HUES48 (cell line): ENCODE results near the gene SDK1.
A peak's percentile ranks its signal among the peaks of the same experiment; 100 is the strongest.
"Not testable (repeated sequence)": the region's sequence is repeated elsewhere in the genome, so short reads cannot be mapped to it uniquely, and the experiment has no call there.

Experiments
- H3K27ac ChIP-seq: one replicate; pipeline ENCODE4 v1.7.0; 2013; ENCODE audit warnings: low read depth, low read length, inconsistent platforms
- H3K27me3 ChIP-seq: 2 replicates; pipeline ENCODE4 v1.6.1; 2013; ENCODE audit warnings: mild to moderate bottlenecking, low read length; ENCODE audit not compliant: control insufficient read depth, insufficient read depth
- H3K36me3 ChIP-seq: 2 replicates; pipeline ENCODE4 v1.6.1; 2013; ENCODE audit warnings: low read length; ENCODE audit not compliant: control insufficient read depth, insufficient read depth
- H3K4me1 ChIP-seq: 2 replicates; pipeline ENCODE4 v1.6.1; 2013; ENCODE audit warnings: mild to moderate bottlenecking, low read length; ENCODE audit not compliant: control insufficient read depth, insufficient read depth
- H3K4me3 ChIP-seq: 2 replicates; pipeline ENCODE4 v1.5.1; 2013; ENCODE audit warnings: mild to moderate bottlenecking, low read depth, low read length
- H3K9ac ChIP-seq: 2 replicates; pipeline ENCODE4 v1.6.1; 2013; ENCODE audit warnings: mild to moderate bottlenecking, low read depth, low read length, moderate library complexity
- H3K9me3 ChIP-seq: 2 replicates; pipeline ENCODE4 v1.6.1; 2013; ENCODE audit warnings: low read length; ENCODE audit not compliant: control insufficient read depth, insufficient read depth

SDK1 gene

GRCh38 chr7:3561932-3562331 lies 260.9 kb downstream of the SDK1 start:
- no peak overlapping the region for H3K27ac ChIP-seq
- H3K36me3 ChIP-seq = no peaks in the 10 kb centered on the region
- no peaks in the 10 kb centered on the region for H3K4me1 ChIP-seq
- H3K9ac ChIP-seq = no peak overlapping the region
- H3K4me3 ChIP-seq = no peak overlapping the region
- H3K9me3 ChIP-seq = no peaks in the 10 kb centered on the region
- H3K27me3 ChIP-seq = no peaks in the 10 kb centered on the region

GRCh38 chr7:3564231-3564630 lies 263.2 kb downstream of the SDK1 start:
- H3K9me3 ChIP-seq = no peaks in the 10 kb centered on the region
- H3K27ac ChIP-seq = no peak overlapping the region
- no peaks in the 10 kb centered on the region for H3K27me3 ChIP-seq
- peaks cover 4% of the 10 kb centered on the region; the same call in 1 of the 2 replicates for H3K4me1 ChIP-seq
- no peak overlapping the region for H3K4me3 ChIP-seq
- H3K9ac ChIP-seq = no peak overlapping the region
- H3K36me3 ChIP-seq = no peaks in the 10 kb centered on the region

DNA sequence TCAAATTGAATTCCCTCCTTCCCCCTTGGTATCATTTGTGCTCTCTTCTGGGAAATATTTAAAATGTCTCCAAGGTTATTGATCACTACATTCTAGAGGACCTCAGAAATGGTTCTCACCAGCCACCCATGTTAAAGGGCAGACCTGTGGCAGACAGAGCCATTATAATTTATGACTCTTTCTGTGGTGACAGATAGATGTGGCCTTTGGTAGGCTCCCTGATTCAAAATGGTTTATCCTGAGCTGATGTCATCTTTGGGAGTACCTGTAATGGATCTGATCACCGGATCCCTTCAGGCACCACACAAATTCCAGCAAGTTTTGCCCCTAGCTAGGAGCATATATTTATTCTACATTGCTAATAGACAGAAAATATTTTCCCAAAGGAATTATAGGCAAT lies 267.5 kb downstream of the SDK1 start:
- Histone ChIP-seq H3K4me1 (peaks cover 14% of the 10 kb centered on the region), H3K9me3 (no peaks in the 10 kb centered on the region), H3K4me3 (no peak overlapping the region), H3K36me3 (no peaks in the 10 kb centered on the region), H3K27ac (no peak overlapping the region), H3K9ac (no peak overlapping the region), H3K27me3 (no peaks in the 10 kb centered on the region)

- Histone ChIP-seq H3K4me3 (no peak overlapping the region), H3K36me3 (no peaks in the 10 kb centered on the region), H3K4me1 (peaks cover 16% of the 10 kb centered on the region), H3K27ac (no peak overlapping the region), H3K9ac (no peak overlapping the region), H3K9me3 (no peaks in the 10 kb centered on the region), H3K27me3 (no peaks in the 10 kb centered on the region)
Measured at GRCh38 chr7:3569643-3570042, 268.6 kb downstream of the SDK1 start.

DNA sequence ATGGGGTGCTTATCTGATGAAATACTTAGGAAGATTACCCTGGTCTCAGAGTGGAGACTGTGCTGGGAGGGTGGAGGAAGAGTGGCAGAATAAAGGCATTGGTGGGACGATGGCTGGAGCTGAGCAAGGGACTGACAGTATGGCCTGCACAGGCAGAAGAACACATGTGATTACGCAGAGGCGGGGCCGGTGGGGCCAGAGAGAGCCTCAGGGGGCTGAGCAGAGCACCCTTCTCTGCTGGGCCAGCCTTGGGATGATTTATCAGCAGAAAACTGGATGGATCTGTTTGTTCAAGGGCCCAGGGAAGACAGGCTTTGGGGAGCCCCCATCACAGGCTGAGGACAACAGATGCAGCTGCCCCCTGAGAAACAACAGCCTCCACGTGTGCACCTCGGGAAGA lies 272.1 kb downstream of the SDK1 start:
- no peak overlapping the region for H3K9ac ChIP-seq
- H3K4me3 ChIP-seq = no peak overlapping the region
- peak overlapping the region; percentile 39 for H3K27ac ChIP-seq
- H3K36me3 ChIP-seq = no peaks in the 10 kb centered on the region
- peaks cover 12% of the 10 kb centered on the region for H3K4me1 ChIP-seq
- H3K27me3 ChIP-seq = no peaks in the 10 kb centered on the region
- peaks cover 7% of the 10 kb centered on the region; the same call in 1 of the 2 replicates for H3K9me3 ChIP-seq

GRCh38 chr7:3574386-3574785 lies 273.3 kb downstream of the SDK1 start:
- no peak overlapping the region for H3K4me3 ChIP-seq
- H3K36me3 ChIP-seq = no peaks in the 10 kb centered on the region
- H3K9me3 ChIP-seq = peaks cover 17% of the 10 kb centered on the region
- peaks cover 12% of the 10 kb centered on the region for H3K4me1 ChIP-seq
- H3K27ac ChIP-seq = no peak overlapping the region
- H3K9ac ChIP-seq = no peak overlapping the region
- H3K27me3 ChIP-seq = no peaks in the 10 kb centered on the region

- no peak overlapping the region for H3K4me3 ChIP-seq
Measured at GRCh38 chr7:3575753-3576531, 274.9 kb downstream of the SDK1 start.

DNA sequence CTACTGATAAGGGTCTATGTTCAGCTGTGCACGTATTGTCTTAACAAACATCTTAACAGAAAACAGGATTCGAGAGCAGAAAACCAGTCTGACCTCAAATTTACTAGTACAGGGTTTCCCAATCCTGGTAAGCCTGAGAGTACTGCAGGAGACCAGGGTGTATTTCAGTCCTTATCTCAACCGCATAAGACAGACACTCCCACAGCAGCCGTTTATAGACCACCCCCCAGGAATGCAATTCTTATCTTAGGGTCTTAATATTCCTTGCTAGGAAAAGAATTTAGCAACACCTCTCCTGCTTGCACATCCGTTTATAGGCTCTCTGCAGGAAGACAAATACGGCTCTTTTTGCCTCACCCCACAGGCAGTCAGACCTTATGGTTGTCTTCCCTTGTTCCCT lies 277.3 kb downstream of the SDK1 start:
- no peak overlapping the region for H3K4me3 ChIP-seq
- no peaks in the 10 kb centered on the region for H3K27me3 ChIP-seq
- H3K4me1 ChIP-seq = peaks cover 3% of the 10 kb centered on the region; the same call in 1 of the 2 replicates
- H3K9me3 ChIP-seq = peaks cover 20% of the 10 kb centered on the region
- no peak overlapping the region for H3K27ac ChIP-seq
- no peak overlapping the region for H3K9ac ChIP-seq
- H3K36me3 ChIP-seq = no peaks in the 10 kb centered on the region

More at GRCh38 chr7:3575753-3576531, 274.9 kb downstream of the SDK1 start:
- Histone ChIP-seq H3K9me3 (peaks cover 20% of the 10 kb centered on the region), H3K27ac (no peak overlapping the region), H3K27me3 (no peaks in the 10 kb centered on the region), H3K36me3 (no peaks in the 10 kb centered on the region), H3K4me1 (peaks cover 12% of the 10 kb centered on the region), H3K9ac (no peak overlapping the region)

GRCh38 chr7:3579638-3580219 lies 278.7 kb downstream of the SDK1 start:
- no peaks in the 10 kb centered on the region for H3K27me3 ChIP-seq
- H3K9ac ChIP-seq = no peak overlapping the region
- no peaks in the 10 kb centered on the region for H3K4me1 ChIP-seq
- peaks cover 20% of the 10 kb centered on the region for H3K9me3 ChIP-seq
- H3K4me3 ChIP-seq = no peak overlapping the region
- H3K27ac ChIP-seq = no peak overlapping the region
- H3K36me3 ChIP-seq = no peaks in the 10 kb centered on the region

DNA sequence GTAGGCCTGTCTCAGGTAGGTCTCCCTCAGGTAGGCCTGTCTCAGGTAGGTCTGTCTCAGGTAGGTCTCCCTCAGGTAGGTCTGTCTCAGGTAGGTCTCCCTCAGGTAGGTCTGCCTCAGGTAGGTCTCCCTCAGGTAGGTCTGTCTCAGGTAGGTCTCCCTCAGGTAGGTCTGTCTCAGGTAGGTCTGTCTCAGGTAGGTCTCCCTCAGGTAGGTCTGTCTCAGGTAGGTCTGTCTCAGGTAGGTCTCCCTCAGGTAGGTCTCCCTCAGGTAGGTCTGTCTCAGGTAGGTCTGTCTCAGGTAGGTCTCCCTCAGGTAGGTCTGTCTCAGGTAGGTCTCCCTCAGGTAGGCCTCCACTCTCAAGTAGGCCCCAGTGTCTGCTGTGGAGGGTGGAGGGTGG lies 281.1 kb downstream of the SDK1 start:
- H3K9ac ChIP-seq, H3K36me3 ChIP-seq, H3K27me3 ChIP-seq, H3K27ac ChIP-seq, H3K4me3 ChIP-seq: not testable (repeated sequence)
- H3K9me3 ChIP-seq = peaks cover 18% of the 10 kb centered on the region
- H3K4me1 ChIP-seq = peaks cover 13% of the 10 kb centered on the region

GRCh38 chr7:3585826-3586225 lies 284.8 kb downstream of the SDK1 start:
- Histone ChIP-seq H3K4me1 (peaks cover 13% of the 10 kb centered on the region), H3K4me3 (no peak overlapping the region; the same call in 1 of the 2 replicates), H3K27me3 (no peaks in the 10 kb centered on the region), H3K9me3 (no peaks in the 10 kb centered on the region), H3K9ac (peak overlapping the region; percentile 5; the same call in 1 of the 2 replicates), H3K36me3 (no peaks in the 10 kb centered on the region), H3K27ac (peak overlapping the region; percentile 67)
